GM12872 (cell line): ENCODE data around the gene CABCOCO1.

Source experiments
- CTCF ChIP-seq: IDR thresholded peaks from 3 replicates; pipeline ENCODE4 v1.5.1; 2011; ENCODE audit warnings: low read depth, mild to moderate bottlenecking, low read length, moderate library complexity; ENCODE audit not compliant: insufficient read depth

The CABCOCO1 gene

GRCh38 chr10:61735882-61736281, 73.2 kb downstream of the CABCOCO1 start:
- TF ChIP-seq CTCF, result no peak

GRCh38 chr10:61742812-61743211, 80.1 kb downstream of the CABCOCO1 start:
- TF ChIP-seq CTCF, result no peak

GRCh38 chr10:61744469-61744868, 81.7 kb downstream of the CABCOCO1 start:
- peak; percentile 55; the same call in 2 of the 3 replicates for TF ChIP-seq CTCF

GRCh38 chr10:61746377-61746776, 83.6 kb downstream of the CABCOCO1 start:
- TF ChIP-seq CTCF, result no peak

GRCh38 chr10:61747307-61747706, 84.6 kb downstream of the CABCOCO1 start:
- TF ChIP-seq CTCF, result no peak

- TF ChIP-seq CTCF, result no peak
These were observed 86.6 kb downstream of the CABCOCO1 start for GRCh38 chr10:61749291-61749690.

GRCh38 chr10:61750943-61751471, 88.3 kb downstream of the CABCOCO1 start:
- TF ChIP-seq CTCF, result peak; percentile 94
